Mucosa of rectum (tissue), 2 donors: ENCODE results near the gene AGPAT2.
"Not testable (repeated sequence)": the region's sequence is repeated elsewhere in the genome, so short reads cannot be mapped to it uniquely, and the experiment has no call there.

Source experiments
- H3K27ac ChIP-seq, 2 donors: one replicate each; pipeline ENCODE4 v1.7.0; 2013; ENCODE audit warnings: inconsistent platforms in 2 of 2, low read depth in 2 of 2, low read length in 2 of 2
- H3K27me3 ChIP-seq, 2 donors: one replicate each; pipeline ENCODE4 v1.7.0; 2013; ENCODE audit warnings: low read length in 2 of 2; ENCODE audit not compliant: control insufficient read depth in 2 of 2, insufficient read depth in 2 of 2
- H3K36me3 ChIP-seq, 2 donors: one replicate each; pipeline ENCODE4 v1.7.0; 2013; ENCODE audit warnings: low read length in 2 of 2; ENCODE audit not compliant: control insufficient read depth in 2 of 2, insufficient read depth in 2 of 2
- H3K4me1 ChIP-seq, 2 donors: one replicate each; pipeline ENCODE4 v1.7.0; 2013; ENCODE audit warnings: low read length in 2 of 2, mild to moderate bottlenecking in 1 of 2; ENCODE audit not compliant: control insufficient read depth in 2 of 2, insufficient read depth in 2 of 2
- H3K4me3 ChIP-seq, 2 donors: one replicate each; pipeline ENCODE4 v1.7.0; 2013; ENCODE audit warnings: low read length in 2 of 2
- H3K9ac ChIP-seq, 2 donors: one replicate each; pipeline ENCODE4 v1.7.0; 2013; ENCODE audit warnings: low read length in 2 of 2, low read depth in 1 of 2, mild to moderate bottlenecking in 1 of 2
- H3K9me3 ChIP-seq, 2 donors: one replicate each; pipeline ENCODE4 v1.7.0; 2013; ENCODE audit warnings: low read length in 2 of 2; ENCODE audit not compliant: control insufficient read depth in 2 of 2
- donor health status: healthy.
- donor health status: Normal muscosa, but diverticular disease.

AGPAT2 gene

DNA sequence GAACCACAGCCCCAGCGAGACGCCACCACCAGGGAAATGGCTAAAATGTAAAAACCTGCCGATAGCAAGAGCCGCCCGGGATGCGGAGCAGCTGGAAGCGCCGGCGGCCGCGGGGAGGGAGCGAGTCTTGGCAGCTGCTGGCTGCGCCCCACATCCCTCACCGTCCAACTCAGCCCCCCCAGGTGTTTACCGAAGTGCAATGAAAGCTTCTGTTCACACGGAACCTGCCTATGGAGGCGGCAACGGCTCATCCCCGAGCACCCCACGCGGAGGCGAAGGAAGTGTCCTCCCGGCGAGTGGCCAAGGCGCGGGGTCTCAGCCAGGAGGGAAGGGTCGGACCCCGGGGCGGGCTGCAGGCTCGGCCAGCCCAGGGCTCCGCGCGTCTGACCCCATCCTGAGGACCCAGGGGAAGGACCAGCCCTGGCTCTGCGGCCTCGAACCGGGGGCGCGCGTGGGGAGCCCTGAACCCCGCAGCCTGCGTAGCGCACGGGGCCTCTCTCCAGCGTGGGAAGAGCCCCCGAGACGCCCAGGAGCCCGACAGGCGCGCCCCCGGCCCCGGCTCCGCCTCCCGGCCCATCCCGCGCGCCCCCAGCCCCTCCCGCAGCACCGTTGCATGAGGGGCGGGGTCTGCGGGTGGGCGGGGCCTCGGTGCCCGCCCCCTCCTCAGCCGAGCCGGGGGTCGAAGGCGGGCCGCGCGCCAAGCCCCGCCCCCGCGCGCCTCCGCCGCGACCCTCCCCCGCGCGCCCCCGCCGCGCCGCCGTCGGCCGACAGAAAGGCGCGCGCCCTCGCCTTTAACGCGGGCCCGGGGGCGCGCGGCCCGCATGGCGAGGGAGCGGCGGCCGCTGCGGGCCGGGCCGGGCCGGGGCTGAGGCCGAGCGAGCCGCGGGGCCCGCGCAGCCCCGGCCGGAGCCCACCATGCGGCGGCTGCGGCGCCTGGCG is 24.8 kb upstream of the AGPAT2 start, which contains the start of gene DIPK1B:
DIPK1B (plus strand) TSS at position 822 of the 939 bp plus-strand sequence; CDS start at position 916, 94 bp downstream.
- peak within 1 kb of the TSS in 1 of 2 donors; percentile 5 for H3K4me3 ChIP-seq
- peaks cover 17 to 29% of the 10 kb centered on the region in 2 donors for H3K27me3 ChIP-seq
- no peaks in the 10 kb centered on the region for H3K36me3 ChIP-seq
- H3K4me1 ChIP-seq, result no peaks in the 10 kb centered on the region
- H3K9me3 ChIP-seq, result no peaks in the 10 kb centered on the region
- H3K27ac ChIP-seq, result no peak within 1 kb of the TSS
- H3K9ac ChIP-seq, result no peak within 1 kb of the TSS

DNA sequence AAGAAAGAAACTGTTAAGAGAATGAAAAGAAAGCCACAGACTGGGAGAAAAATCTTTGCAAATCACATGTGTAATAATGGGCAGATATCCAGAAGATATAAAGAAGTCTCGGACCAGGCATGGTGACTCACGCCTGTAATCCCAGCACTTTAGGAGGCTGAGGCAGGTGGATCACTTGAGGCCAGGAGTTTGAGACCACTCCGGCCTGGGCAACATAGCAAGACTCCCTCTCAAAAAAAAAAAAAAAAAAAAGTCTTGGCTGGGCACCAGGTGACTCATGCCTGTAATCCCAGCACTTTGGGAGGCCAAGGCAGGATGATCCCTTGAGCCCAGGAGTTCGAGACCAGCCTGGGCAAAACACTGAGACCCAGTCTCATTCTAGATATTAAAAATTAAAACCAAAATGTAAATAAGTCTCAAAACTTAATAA is 24.0 kb upstream of the AGPAT2 start:
- H3K27ac ChIP-seq, H3K9me3 ChIP-seq, H3K36me3 ChIP-seq, H3K4me1 ChIP-seq, H3K4me3 ChIP-seq, H3K9ac ChIP-seq: not testable (repeated sequence)
- H3K27me3 ChIP-seq, result peaks cover 17 to 29% of the 10 kb centered on the region in 2 donors

DNA sequence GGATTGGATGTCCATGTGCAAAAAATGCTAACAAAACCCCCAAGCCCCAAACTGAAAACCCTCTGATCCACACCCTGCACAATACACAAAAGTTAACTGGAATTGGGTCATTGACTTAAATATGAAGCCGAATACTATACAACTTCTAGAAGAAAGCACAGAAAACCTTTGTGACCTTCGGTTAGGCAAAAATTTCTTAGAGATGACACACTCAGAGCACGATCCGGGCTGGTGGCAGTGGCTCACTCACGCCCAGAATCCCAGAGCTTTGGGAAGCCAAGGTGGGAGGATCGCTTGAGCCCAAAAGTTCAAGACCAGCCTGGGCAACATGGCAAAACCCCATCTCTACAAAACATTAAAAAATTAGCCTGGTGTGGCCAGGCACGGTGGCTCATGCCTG is 23.3 kb upstream of the AGPAT2 start:
- H3K36me3 ChIP-seq, result no peaks in the 10 kb centered on the region
- no peak overlapping the region for H3K27ac ChIP-seq
- no peak overlapping the region for H3K9ac ChIP-seq
- no peaks in the 10 kb centered on the region for H3K9me3 ChIP-seq
- no peak overlapping the region for H3K4me3 ChIP-seq
- no peaks in the 10 kb centered on the region for H3K4me1 ChIP-seq
- H3K27me3 ChIP-seq, result peaks cover 12 to 24% of the 10 kb centered on the region in 2 donors

DNA sequence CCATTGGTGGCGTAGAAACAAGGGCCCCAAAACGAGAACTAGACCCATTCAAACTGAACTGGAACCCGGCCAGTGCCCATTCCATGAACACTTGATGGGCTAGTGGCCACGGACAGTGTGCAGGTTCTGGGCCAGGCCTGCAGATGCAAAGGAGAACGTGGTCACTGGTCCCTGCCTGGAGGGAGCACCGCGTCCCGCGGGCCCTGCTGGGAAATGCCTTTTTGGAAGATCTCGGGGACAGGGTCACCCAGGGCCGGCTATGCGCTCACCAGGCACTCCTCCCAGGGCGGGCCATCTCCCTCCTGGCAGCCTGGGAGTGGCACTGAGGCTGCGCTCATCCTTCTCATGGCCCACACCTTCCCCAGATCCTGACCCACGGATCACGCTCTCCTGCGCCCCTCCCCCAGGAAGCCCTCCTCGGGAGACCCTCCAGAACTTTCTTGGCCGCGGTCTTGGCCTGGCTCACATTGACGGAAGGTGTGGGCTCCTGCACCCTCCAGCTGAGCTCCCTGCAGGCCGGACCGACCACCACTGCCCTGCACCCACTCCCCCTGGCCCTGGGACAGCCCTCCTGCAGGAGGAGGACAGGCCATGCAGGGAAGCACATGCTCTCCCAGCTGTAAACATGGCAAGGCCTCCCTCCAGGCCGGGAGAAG is 22.3 kb upstream of the AGPAT2 start:
- no peaks in the 10 kb centered on the region for H3K9me3 ChIP-seq
- H3K9ac ChIP-seq, result no peak overlapping the region
- H3K36me3 ChIP-seq, result no peaks in the 10 kb centered on the region
- H3K4me1 ChIP-seq, result no peaks in the 10 kb centered on the region
- peaks cover 12 to 20% of the 10 kb centered on the region in 2 donors for H3K27me3 ChIP-seq
- no peak overlapping the region for H3K27ac ChIP-seq
- no peak overlapping the region for H3K4me3 ChIP-seq

DNA sequence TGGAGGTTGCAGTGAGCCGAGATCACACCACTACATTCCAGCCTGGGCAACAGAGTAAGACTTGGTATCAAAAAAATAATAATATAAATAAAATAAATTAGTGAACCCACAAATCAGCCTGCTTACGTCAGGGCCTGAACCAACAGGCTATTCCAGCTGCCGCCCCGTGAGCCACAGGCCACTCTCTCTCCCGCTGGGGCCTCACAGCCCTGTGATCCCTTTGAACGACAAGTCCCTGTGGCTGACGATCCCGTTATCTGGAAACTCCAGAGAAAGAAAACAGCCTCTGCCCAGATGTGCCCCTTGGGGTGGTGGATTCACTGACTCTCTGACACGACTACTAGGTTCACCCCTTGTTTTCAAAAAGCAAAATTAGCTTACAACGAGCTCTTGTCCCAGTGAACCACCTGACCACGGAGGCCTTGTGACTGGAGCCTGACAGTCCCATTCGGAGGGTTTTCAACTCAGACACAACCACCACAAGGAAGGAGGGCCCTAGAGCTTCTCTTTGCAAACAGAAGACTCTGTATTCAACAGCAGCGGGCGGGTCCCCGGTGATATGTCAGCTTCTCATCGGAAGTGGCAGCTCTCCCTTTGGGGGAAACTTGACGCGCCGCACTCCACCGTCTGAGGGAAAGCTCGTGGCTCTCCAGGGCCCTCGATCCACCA is 20.7 kb upstream of the AGPAT2 start:
- H3K27me3 ChIP-seq, result peaks cover 5 to 13% of the 10 kb centered on the region in 2 donors
- H3K27ac ChIP-seq, result no peak overlapping the region
- H3K9me3 ChIP-seq, result no peaks in the 10 kb centered on the region
- no peaks in the 10 kb centered on the region for H3K4me1 ChIP-seq
- no peaks in the 10 kb centered on the region for H3K36me3 ChIP-seq
- no peak overlapping the region for H3K9ac ChIP-seq
- no peak overlapping the region for H3K4me3 ChIP-seq

DNA sequence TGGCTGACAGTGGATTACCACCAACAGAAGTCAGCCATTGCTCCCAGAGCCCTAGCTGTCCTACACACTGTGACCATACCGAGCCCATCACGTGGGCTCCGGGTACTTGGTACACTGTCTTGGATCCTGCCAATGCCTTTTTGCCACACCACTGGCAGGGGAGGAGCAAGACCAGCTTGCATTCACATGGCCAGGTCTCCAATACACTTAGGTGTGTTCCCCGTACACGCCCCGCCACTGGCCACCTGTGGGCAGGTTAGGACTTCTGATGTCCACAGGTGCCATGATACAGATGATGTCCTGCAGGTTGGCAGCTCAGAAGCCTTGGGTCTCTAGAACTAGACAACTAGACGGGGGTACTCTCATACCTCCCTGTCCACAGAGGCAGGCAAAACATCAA is 19.8 kb upstream of the AGPAT2 start:
- Histone ChIP-seq H3K27ac (no peak overlapping the region), H3K9me3 (no peaks in the 10 kb centered on the region), H3K4me1 (no peaks in the 10 kb centered on the region), H3K36me3 (no peaks in the 10 kb centered on the region), H3K27me3 (peaks cover 2 to 11% of the 10 kb centered on the region in 2 donors), H3K9ac (no peak overlapping the region), H3K4me3 (no peak overlapping the region)

DNA sequence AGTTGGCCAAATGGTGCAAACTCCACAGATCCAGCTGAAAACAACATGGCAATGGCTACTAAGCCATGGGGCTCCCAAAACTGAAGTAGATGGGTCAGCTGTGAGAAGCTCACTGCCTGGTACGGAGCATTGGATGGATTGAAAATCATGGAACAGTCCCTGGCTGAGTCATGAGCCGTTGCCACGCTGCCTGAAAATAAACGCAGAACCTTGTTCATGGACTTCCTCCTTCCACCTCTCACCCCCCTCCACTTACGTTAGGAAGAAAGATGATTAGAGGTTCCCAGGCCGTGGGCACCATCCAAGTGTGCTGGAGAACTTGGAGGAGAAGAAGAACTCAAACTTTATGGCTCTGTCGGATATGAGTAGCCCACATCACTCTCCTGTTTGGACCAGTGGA is 18.3 kb upstream of the AGPAT2 start:
- Histone ChIP-seq H3K9ac (no peak overlapping the region), H3K4me3 (no peak overlapping the region), H3K36me3 (no peaks in the 10 kb centered on the region), H3K4me1 (peaks cover 2 to 5% of the 10 kb centered on the region in 2 donors), H3K27ac (no peak overlapping the region), H3K9me3 (no peaks in the 10 kb centered on the region), H3K27me3 (peaks cover 6 to 10% of the 10 kb centered on the region in 2 donors)

DNA sequence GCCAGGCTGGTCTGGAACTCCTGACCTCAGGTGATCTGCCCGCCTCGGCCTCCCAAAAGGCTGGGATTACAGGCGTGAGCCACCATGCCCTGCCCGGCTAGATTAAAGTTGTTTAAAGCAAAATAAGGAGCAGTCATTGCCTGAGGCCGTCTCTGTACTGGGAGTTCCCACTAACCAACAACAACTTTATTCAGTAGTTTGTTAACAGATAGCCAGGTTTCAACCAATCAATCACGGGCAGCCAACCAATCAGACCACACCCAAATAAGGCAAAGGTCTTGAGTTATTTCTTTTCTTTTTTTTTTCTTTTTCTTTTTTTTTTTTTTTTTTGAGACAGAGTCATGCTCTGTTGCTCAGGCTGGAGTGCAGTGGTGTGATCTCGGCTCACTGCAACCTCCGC is 17.5 kb upstream of the AGPAT2 start:
- not testable (repeated sequence) for H3K4me1 ChIP-seq, H3K9me3 ChIP-seq, H3K9ac ChIP-seq, H3K36me3 ChIP-seq, H3K27ac ChIP-seq, H3K4me3 ChIP-seq
- H3K27me3 ChIP-seq, result peaks cover 9 to 12% of the 10 kb centered on the region in 2 donors

DNA sequence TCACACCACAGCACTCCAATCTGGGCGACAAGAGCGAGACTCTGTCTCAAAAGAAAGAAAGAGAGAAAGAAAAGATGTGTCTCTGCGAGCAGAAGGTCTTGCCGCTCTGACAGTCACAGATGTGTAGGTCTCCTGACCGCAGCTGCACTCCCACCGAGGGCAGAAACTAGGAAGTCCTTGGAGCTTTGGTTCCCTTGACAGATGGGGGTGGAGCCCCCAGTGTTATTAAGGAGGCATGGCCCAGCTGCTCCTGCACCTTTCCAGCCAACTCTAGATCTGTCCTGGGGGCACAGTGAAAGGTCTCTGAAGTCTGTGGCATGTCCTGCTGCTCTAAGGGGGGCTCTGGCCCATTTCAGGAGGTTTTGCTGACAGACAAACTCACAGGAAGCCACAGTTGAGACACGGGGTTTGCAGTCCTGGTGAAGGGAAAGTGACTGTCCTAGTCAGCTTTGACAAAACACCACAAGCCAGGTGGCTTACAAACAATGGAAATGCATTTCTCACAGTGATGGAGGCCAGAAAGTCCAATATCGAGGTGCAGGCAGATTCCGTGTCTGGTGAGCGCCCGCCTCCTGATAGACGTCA is 16.1 kb upstream of the AGPAT2 start:
- Histone ChIP-seq H3K36me3 (no peaks in the 10 kb centered on the region), H3K27ac (no peak overlapping the region), H3K4me3 (no peak overlapping the region), H3K9me3 (no peaks in the 10 kb centered on the region), H3K4me1 (peaks cover 2 to 5% of the 10 kb centered on the region in 2 donors), H3K9ac (no peak overlapping the region), H3K27me3 (peaks cover 9 to 12% of the 10 kb centered on the region in 2 donors)
